ENCODE results near the gene ITPR2. TPM values are rescaled to one million over a fixed set of nuclear protein-coding genes. Genes with fewer than 3 reads are reported as not detected.

Gene ITPR2
- total and polyA plus RNA-seq, 2 of the 13 experiments (the other 11 are each of a cell fraction or from before 2014, with no cell fraction given) = 31.9 to 81.9 TPM

- H3K27me3 ChIP-seq (ENCODE audit: control insufficient read depth in 1 of 2, insufficient read depth in 2 of 2, low read length in 2 of 2) = no peaks in the 10 kb centered on the region
- H4K20me1 ChIP-seq (ENCODE audit: insufficient read depth, low read length) = no peaks in the 10 kb centered on the region
- ATAC-seq = no peak
- H3K4me1 ChIP-seq (ENCODE audit: insufficient read depth, low read length) = peaks cover 9% of the 10 kb centered on the region
- no peak overlapping the region for H2AFZ ChIP-seq (ENCODE audit: low read length)
- no peaks in the 10 kb centered on the region; the same call in 1 of the 2 replicates for H3K9me3 ChIP-seq (ENCODE audit: low read length)
- ChIA-PET POLR2A (no interaction called here), CTCF (ENCODE audit: low intra/inter-chr PET ratio, low total read pairs) (no interaction called here)
- intact Hi-C loops (cut with micrococcal nuclease; ENCODE audit: unreplicated experiment) (no loop called here), in situ Hi-C loops (cut with HindIII; ENCODE audit: extremely low pct_ligation_motif_present, low pct_unique_long_range_greater_than_20kb) (no loop called here)
- WGBS (ENCODE audit: low lambda C conversion rate) = 93% methylated on average over 2 of the region's 2 CpGs
- no peak for FAIRE-seq
- no peak overlapping the region for H3K4me2 ChIP-seq (ENCODE audit: low read depth, low read length)
- no TSS peak for BruUV-seq (replicated peaks)
- TF ChIP-seq ZNF589 (CRISPR knock-in tag; conservative IDR thresholded peaks at IDR 0.05) = no peak
- TF ChIP-seq, protein P1, sequence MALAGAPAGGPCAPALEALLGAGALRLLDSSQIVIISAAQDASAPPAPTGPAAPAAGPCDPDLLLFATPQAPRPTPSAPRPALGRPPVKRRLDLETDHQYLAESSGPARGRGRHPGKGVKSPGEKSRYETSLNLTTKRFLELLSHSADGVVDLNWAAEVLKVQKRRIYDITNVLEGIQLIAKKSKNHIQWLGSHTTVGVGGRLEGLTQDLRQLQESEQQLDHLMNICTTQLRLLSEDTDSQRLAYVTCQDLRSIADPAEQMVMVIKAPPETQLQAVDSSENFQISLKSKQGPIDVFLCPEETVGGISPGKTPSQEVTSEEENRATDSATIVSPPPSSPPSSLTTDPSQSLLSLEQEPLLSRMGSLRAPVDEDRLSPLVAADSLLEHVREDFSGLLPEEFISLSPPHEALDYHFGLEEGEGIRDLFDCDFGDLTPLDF (CRISPR knock-in tag; IDR thresholded peaks at IDR 0.05) = no peak
- no peak for TF ChIP-seq ZEB1 (IDR thresholded peaks at IDR 0.05; ENCODE audit: insufficient replicate concordance, low read depth)
- TF ChIP-seq CC2D1A (CRISPR knock-in tag; IDR thresholded peaks at IDR 0.05) = no peak
- TF ChIP-seq ZNF275 (CRISPR knock-in tag; IDR thresholded peaks at IDR 0.05; ENCODE audit: borderline replicate concordance) = no peak
- TF ChIP-seq, protein P2, sequence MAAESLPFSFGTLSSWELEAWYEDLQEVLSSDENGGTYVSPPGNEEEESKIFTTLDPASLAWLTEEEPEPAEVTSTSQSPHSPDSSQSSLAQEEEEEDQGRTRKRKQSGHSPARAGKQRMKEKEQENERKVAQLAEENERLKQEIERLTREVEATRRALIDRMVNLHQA (CRISPR knock-in tag; IDR thresholded peaks at IDR 0.05) = no peak
- TF ChIP-seq TCF12 (IDR thresholded peaks at IDR 0.05) = no peak
- no peak for TF ChIP-seq TCF12 (CRISPR knock-in tag; IDR thresholded peaks at IDR 0.05)
- no peak for TF ChIP-seq ZNF160 (CRISPR knock-in tag; IDR thresholded peaks at IDR 0.05)
- TF ChIP-seq ZNF644 (CRISPR knock-in tag; IDR thresholded peaks at IDR 0.05; ENCODE audit: low read depth) = no peak
- no peak for TF ChIP-seq ZNF432 (CRISPR knock-in tag; IDR thresholded peaks at IDR 0.05; ENCODE audit: borderline replicate concordance)
- TF ChIP-seq, protein P3, sequence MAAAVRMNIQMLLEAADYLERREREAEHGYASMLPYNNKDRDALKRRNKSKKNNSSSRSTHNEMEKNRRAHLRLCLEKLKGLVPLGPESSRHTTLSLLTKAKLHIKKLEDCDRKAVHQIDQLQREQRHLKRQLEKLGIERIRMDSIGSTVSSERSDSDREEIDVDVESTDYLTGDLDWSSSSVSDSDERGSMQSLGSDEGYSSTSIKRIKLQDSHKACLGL (CRISPR knock-in tag; IDR thresholded peaks at IDR 0.05) = no peak
- TF ChIP-seq XBP1 (CRISPR knock-in tag; IDR thresholded peaks at IDR 0.05) = no peak
- TF ChIP-seq ZNF607 (CRISPR knock-in tag; IDR thresholded peaks at IDR 0.05; ENCODE audit: borderline replicate concordance) = no peak
- no peak for TF ChIP-seq DZIP1 (CRISPR knock-in tag; IDR thresholded peaks at IDR 0.05)
- no peak for TF ChIP-seq RFXANK (CRISPR knock-in tag; IDR thresholded peaks at IDR 0.05)
- no peak for TF ChIP-seq SNRNP70 (IDR thresholded peaks at IDR 0.05; ENCODE audit: low read depth, low read length)
- TF ChIP-seq, protein P4, sequence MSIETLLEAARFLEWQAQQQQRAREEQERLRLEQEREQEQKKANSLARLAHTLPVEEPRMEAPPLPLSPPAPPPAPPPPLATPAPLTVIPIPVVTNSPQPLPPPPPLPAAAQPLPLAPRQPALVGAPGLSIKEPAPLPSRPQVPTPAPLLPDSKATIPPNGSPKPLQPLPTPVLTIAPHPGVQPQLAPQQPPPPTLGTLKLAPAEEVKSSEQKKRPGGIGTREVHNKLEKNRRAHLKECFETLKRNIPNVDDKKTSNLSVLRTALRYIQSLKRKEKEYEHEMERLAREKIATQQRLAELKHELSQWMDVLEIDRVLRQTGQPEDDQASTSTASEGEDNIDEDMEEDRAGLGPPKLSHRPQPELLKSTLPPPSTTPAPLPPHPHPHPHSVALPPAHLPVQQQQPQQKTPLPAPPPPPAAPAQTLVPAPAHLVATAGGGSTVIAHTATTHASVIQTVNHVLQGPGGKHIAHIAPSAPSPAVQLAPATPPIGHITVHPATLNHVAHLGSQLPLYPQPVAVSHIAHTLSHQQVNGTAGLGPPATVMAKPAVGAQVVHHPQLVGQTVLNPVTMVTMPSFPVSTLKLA (IDR thresholded peaks at IDR 0.05) = no peak
- H3K36me3 ChIP-seq (replicated peaks in 1 of 2; ENCODE audit: control insufficient read depth in 1 of 2, insufficient read depth in 2 of 2, low read length in 2 of 2) = peaks cover 9 to 55% of the 10 kb centered on the region in 2 experiments
- H3K4me3 ChIP-seq (replicated peaks in 1 of 3; ENCODE audit: insufficient read depth in 1 of 3, low read depth in 2 of 3, low read length in 3 of 3) = no peak overlapping the region
- H3K27ac ChIP-seq (ENCODE audit: extremely low read length, insufficient read depth, low read length) = no peak overlapping the region
- no peaks in the 10 kb centered on the region for H3K79me2 ChIP-seq (ENCODE audit: insufficient read depth, low read length)
- H3K9ac ChIP-seq (ENCODE audit: insufficient read depth, low read depth, low read length) = no peak overlapping the region
- DNase-seq (ENCODE audit: low spot score) = no peak
These were observed 186.4 kb downstream of the ITPR2 start for GRCh38 chr12:26646571-26646970.
